ENCODE measurements around the gene PMM1.
"Not testable (repeated sequence)": the region's sequence is repeated elsewhere in the genome, so short reads cannot be mapped to it uniquely, and the experiment has no call there.

PMM1 gene

GRCh38 chr22:41589391-41590241, at the start of gene PMM1:
PMM1 (minus strand) TSS chr22:41589840; CDS start chr22:41589805, 35 bp downstream.
- peak; percentile 100 for DNase-seq

GRCh38 chr22:41638748-41639147, 49.1 kb upstream of the PMM1 start:
- no peak for DNase-seq

GRCh38 chr22:41638124-41638523, 48.5 kb upstream of the PMM1 start:
- DNase-seq = no peak

- not testable (repeated sequence) for DNase-seq
Measured at GRCh38 chr22:41637623-41638022, 48.0 kb upstream of the PMM1 start.

DNA sequence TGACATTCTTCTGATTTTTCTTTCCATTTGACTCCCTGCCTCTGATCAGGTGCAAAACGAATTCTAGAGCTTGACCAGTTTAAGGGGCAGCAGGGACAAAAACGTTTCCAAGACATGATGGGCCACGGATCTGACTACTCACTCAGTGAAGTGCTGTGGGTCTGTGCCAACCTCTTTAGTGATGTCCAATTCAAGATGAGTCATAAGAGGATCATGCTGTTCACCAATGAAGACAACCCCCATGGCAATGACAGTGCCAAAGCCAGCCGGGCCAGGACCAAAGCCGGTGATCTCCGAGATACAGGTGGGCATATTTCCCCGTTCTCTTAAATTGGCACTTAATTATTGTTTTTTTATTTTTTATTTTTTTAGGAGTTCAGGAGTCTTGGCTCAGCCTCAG, 46.8 kb upstream of the PMM1 start:
- DNase-seq = no peak

DNA sequence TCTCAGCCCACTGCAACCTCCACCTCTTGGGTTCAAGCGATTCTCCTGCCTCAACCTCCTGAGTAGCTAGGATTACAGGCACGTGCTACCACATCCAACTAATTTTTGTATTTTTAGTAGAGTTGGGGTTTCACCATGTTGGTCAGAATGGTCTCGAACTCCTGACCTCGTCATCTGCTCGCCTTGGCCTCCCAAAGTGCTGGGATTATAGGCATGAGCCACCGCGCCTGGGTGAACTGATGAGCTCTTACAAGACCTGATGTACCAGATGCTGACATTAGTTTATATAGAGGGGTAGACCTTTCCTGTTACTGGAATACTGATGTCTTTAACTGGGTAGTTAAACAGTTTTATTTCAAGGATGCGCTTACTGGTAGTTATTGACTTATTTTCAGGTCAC, 45.0 kb upstream of the PMM1 start:
- not testable (repeated sequence) for DNase-seq

DNA sequence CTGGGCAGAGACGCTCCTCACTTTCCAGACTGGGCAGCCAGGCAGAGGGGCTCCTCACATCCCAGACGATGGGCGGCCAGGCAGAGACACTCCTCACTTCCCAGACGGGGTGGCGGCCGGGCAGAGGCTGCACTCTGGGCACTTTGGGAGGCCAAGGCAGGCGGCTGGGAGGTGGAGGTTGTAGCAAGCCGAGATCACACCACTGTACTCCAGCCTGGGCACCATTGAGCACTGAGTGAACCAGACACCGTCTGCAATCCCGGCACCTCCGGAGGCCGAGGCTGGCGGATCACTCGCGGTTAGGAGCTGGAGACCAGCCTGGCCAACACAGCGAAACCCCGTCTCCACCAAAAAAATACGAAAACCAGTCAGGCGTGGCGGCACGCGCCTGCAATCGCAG, 42.0 kb upstream of the PMM1 start:
- DNase-seq = not testable (repeated sequence)

DNA sequence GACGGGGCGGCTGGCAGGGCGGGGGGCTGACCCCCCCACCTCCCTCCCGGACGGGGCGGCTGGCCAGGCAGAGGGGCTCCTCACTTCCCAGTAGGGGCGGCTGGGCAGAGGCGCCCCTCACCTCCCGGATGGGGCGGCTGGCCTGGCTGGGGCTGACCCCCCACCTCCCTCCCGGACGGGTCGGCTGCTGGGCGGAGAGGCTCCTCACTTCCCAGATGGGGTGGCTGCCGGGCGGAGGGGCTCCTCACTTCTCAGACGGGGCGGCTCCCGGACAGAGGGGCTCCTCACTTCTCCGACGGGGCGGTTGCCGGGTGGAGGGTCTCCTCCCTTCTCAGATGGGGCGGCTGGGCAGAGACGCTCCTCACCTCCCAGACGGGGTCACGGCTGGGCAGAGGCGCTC, 41.5 kb upstream of the PMM1 start:
- not testable (repeated sequence) for DNase-seq

DNA sequence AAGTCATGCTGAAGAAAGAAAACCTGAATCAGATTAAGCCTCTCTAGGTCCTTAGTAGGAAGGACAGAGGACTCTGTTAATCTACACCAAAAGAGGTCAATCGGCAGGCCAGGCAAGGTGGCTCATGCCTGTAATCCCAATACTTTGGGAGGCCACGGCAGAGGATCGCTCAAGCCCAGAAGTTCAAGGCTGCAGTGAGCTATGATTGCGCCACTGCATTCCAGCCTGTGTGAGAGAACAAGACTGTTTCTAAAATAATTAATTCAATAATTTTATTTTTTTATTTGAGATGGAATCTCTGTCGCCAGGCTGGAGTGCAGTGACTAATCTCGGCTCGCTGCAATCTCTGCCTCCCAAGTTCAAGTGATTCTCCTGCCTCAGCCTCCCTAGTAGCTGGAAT, 35.9 kb upstream of the PMM1 start:
- no peak for DNase-seq

GRCh38 chr22:41621911-41622179, 32.2 kb upstream of the PMM1 start:
- no peak for DNase-seq

GRCh38 chr22:41621099-41621910, 31.7 kb upstream of the PMM1 start, which contains the start of gene XRCC6:
XRCC6 (plus strand) TSS chr22:41621295; CDS start chr22:41622005, 710 bp downstream.
- DNase-seq = peak; percentile 100

GRCh38 chr22:41620589-41621098, 31.0 kb upstream of the PMM1 start, which contains the start of gene DESI1:
DESI1 (minus strand) TSS chr22:41621043; CDS start chr22:41620839, 204 bp downstream.
- DNase-seq = no peak

GRCh38 chr22:41619979-41620588, 30.4 kb upstream of the PMM1 start:
- DNase-seq = peak; percentile 38

- DNase-seq = no peak
Measured at GRCh38 chr22:41613456-41613855, 23.8 kb upstream of the PMM1 start.

GRCh38 chr22:41612603-41613306, 23.1 kb upstream of the PMM1 start:
- DNase-seq = no peak

DNA sequence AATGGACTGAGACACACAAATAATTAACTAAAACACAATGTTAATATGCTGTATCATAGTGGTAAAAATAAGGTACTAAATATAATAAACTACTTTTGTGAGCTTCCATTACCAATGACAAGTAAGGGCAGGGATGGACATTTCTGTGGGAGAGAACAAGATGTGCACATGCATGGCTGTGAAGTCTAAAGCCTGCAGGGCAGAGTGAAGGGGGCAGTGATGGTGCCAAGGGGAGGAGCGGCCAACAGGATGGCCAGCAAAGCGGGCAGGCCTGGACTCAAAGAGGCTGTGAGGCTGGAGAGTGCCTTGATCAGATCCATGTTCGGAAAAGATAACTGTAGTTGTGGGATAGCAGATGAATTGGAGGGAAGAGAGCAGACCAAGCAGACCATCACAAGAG, 18.7 kb upstream of the PMM1 start:
- no peak for DNase-seq

- DNase-seq = peak; percentile 58
Measured at GRCh38 chr22:41603873-41604332, 14.3 kb upstream of the PMM1 start.

DNA sequence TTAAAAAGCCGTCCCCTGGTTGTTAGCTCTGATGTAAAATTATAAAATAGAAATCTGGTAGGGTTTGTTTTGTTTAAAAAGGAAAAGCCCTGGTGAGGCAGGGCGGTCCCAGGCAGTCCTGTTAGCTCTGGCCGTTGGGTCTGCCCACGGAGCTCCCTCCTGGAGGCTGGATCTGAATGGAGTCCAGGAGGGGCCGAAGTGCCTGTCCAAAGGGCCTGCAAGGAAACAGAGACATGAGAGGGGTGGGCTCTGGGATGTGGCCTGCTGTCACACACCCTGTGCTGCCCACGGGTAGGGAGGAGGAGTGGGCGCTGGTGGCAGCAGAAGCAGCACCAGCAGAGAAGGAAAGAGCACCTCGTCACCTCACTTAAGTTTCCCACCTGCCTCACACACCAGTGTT, 11.3 kb upstream of the PMM1 start:
- DNase-seq = no peak

GRCh38 chr22:41598891-41599635, 9.4 kb upstream of the PMM1 start:
- DNase-seq = no peak

GRCh38 chr22:41598081-41598480, 8.4 kb upstream of the PMM1 start:
- no peak for DNase-seq

DNA sequence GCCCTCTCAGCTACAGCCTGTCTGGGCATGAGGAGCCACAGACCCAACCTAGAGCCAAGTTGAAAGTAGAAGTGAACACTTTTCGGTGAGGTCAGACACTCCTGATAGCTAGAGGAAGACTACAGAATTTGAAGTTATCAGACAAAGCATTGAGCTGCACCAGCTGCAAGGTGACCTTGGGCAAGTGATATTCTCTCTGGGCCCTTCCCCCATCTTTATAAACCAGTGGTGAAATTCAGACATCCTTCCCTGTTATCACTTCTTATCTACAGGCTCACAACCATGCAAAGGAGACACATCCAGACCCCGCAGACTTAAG, 8.0 kb upstream of the PMM1 start:
- no peak for DNase-seq
